GM08714 (cell line): ENCODE results near the gene WNT9A.
"Not testable (repeated sequence)": the region's sequence is repeated elsewhere in the genome, so short reads cannot be mapped to it uniquely, and the experiment has no call there.

Experiments used
- H3K4me3 ChIP-seq: fragments of 200-500 bp; sonication (Bioruptor generic); 2 replicates; pipeline ENCODE4 v1.5.1; 2014; ENCODE audit warnings: mild to moderate bottlenecking, low read length, inconsistent platforms
- ZNF274 ChIP-seq: IDR thresholded peaks from 2 replicates; pipeline ENCODE4 v1.6.1; 2012; ENCODE audit warnings: mild to moderate bottlenecking, low read depth, low read length

The WNT9A gene

DNA sequence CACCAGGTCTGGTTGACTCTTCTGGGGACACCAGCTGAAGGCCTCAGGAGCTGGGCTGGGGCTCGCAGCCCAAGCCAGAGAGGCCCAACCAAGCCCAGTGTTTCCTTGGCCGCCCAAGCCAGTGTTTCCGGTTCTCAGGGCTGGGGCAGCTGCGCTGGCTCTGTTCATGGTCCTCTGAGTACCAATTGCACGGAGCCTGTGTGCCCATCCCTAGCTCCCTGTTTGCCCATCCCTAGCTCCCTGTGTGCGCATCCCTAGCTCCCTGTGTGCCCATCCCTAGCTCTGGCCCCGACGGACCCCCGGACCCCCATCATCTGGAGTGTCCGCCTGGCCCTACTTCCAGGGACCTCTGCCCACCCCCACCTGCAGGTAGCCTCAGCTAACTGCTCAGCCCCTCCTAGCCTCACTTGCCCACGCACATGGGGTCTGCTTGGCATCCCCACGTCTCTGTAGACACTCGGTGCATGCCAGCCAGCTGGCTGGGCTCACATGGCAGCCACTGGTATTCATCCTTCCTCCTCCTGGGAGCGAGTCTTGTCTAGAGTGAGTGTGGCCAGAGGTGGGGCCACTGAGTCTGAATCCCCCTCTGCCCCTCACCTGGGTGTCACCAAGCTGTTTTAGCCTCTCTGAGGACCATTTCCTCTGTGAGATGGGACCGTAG is 64.0 kb downstream of the WNT9A start:
- H3K4me3 ChIP-seq, result no peak overlapping the region
- no peak for TF ChIP-seq ZNF274

DNA sequence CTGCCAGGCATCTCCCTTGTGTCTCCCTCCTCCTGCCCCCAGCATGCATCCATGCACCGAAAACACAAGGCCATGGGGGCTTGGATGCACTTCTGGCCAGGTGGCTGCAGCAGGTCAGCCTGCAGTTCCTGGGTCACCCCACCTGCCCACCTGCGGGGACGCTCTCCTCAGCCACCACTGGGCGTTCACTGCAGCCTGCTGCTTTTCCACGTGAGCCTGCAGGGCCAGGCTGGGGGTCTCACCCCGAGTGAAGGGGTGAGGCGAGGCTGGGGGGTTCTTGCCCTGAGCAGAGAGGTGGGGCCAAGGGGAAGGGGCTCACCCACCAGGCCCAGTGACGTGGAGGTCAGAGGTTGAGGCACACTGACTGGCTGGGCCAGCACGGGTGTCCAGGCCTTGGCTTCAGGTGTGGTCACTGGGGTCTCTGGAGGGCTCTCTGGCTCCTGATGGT is 64.6 kb downstream of the WNT9A start:
- TF ChIP-seq ZNF274, result no peak
- H3K4me3 ChIP-seq, result no peak overlapping the region

DNA sequence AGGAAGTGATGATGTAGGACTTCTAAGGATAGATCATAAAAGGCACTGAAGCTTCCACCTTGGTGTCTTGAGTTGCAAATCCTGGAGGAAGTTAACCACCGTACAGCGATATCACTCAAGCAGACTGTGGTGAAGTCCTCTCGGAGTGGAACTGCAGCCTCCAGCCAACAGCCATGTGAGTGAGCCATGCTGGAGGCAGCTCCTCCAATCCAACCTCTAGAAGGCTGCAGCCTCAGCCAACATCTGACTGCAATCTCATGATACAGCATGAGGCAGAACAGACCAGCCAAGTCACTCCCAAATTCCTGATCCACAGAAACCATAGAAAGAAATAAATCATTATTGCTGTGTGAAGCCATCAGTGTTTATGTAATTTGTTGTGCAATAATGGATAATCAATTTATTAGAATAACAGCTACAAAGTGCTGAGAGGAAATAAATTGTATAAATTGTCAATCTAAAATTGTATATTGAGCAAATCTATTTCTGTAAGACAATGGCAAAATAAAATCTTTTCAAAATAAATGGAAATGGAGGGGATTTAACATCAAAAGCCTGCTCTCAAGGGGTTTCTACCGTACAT is 67.3 kb downstream of the WNT9A start:
- no peak overlapping the region for H3K4me3 ChIP-seq
- no peak for TF ChIP-seq ZNF274

DNA sequence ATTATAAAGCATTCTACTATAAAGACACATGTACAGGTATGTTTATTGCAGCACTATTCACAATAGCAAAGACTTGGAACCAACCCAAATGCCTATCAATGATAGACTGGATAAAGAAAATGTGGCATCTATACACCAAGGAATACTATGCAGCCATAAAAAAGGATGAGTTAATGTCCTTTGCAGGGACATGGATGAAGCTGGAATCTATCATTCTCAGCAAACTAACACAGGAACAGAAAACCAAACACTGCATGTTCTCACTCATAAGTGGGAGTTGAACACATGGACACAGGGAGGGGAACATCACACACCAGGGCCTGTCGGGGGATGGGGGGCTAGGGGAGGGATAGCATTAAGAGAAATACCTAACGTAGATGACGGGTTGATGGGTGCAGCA is 69.9 kb downstream of the WNT9A start:
- not testable (repeated sequence) for H3K4me3 ChIP-seq

DNA sequence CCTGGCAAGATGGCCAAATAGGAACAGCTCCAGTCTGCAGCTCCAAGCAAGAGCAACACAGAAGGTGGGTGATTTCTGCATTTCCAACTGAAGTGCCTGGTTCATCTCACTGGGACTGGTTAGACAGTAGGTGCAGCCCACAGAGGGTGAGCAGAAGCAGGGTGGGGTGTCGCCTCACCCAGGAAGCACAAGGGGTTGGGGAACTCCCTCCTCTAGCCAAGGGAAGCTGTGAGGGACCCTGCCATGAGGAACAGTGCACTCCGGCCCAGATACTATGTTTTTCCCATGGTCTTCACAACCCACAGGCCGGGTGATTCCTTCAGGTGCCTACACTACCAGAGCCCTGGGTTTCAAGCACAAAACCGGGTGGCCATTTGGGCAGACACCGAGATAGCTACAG is 75.8 kb downstream of the WNT9A start:
- not testable (repeated sequence) for H3K4me3 ChIP-seq

DNA sequence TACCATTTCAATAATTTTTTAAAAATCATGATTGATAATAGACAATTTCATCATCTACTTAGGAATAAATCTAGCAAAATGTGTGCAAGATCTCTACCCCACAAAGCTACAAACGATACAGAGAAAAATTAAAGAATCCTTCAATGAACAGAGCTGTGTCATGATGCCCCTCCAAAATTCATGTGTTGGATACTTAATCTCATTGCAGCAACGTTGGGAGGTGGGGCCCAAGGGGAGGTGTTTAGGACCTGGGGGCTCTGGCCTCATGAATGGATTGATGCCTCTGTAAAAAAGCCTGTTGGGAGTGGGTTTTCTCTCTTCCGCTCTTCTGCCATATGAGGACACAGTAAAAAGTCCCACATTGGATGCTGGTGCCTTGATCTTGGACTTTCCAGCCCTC is 77.4 kb downstream of the WNT9A start:
- no peak for TF ChIP-seq ZNF274
- no peak overlapping the region for H3K4me3 ChIP-seq

DNA sequence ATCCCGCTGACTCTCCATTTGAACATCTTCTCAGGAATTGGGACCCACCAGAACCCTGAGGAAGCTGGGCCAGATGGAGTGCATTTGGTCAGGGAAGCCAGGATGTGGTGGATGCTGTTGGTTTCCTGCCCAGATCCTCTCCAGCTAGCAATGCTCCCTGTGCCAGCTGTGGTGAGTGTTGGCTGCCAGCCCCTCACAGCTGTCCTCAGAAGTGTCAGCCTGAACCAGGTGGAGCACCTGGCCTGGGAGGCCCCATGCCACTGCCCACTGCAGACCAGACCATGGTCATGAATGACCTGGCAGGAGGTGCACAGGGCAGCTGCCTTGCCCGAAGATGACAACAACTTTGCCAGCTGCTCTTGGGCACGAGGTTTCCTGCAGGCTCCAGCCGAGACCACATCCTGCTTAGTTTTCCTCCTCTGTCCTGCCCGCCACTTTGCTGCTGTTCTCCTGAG is 77.9 kb downstream of the WNT9A start:
- no peak overlapping the region for H3K4me3 ChIP-seq
- TF ChIP-seq ZNF274, result no peak

DNA sequence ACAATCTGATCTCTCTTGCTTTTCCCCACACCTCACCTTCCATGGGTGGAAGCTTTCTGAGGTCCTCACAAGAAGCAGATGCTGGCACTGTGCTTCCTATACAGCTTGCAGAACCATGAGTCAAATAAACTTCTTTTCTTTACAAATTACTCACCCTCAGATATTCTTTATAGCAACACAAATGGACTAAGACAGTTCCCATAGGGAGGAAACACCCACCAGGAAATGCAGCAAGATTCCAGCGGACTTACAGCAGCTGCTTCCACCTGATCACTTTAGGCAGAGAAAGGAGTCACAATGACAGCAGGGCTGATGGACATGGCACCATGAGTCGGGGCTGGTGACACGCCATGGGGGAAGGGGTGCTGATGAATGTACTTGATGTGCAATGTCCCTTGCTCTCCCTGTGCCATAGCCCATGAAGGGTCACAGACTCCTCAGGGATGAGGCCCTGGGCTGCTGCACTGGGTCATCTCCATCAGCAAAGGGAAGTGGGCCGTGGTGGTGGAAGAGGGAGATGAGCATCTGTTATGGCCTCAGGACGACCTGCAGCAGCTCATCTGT is 78.4 kb downstream of the WNT9A start:
- TF ChIP-seq ZNF274, result no peak
- no peak overlapping the region for H3K4me3 ChIP-seq
